OCI-LY3 (cell line): ENCODE results near the gene ADGRF3.
"Not testable (repeated sequence)": the region's sequence is repeated elsewhere in the genome, so short reads cannot be mapped to it uniquely, and the experiment has no call there.

Source experiments
- H2AFZ ChIP-seq: fragments of 200-600, 300-600 bp; shearing (Covaris generic); 2 replicates; pipeline ENCODE4 v1.6.0; 2014; ENCODE audit warnings: antibody characterized with exemption, low read depth, low read length
- H3K27ac ChIP-seq: fragments of 200-600, 300-600 bp; sonication (generic); 2 replicates; pipeline ENCODE4 v1.5.1; 2014; ENCODE audit warnings: mild to moderate bottlenecking, low read length, moderate library complexity, mixed read lengths
- H3K27me3 ChIP-seq: fragments of 200-600, 300-600 bp; sonication (generic); 2 replicates; pipeline ENCODE4 v1.6.1; 2014; ENCODE audit warnings: low read depth, low read length, mixed read lengths
- H3K36me3 ChIP-seq: fragments of 200-600, 300-600 bp; sonication (generic); replicated peaks from 2 replicates; pipeline ENCODE3; 2014; ENCODE audit warnings: low read depth, low read length, mixed read lengths
- H3K4me1 ChIP-seq: fragments of 300-600, 200-600 bp; sonication (generic); 2 replicates; pipeline ENCODE4 v1.6.1; 2014; ENCODE audit warnings: low read length, mixed read lengths
- H3K4me2 ChIP-seq: fragments of 200-600, 300-600 bp; sonication (generic); 2 replicates; pipeline ENCODE4 v1.6.1; 2014; ENCODE audit warnings: low read length, mixed read lengths
- H3K4me3 ChIP-seq: fragments of 300-600, 200-600 bp; sonication (generic); 2 replicates; pipeline ENCODE4 v1.5.1; 2014; ENCODE audit warnings: antibody characterized with exemption, mild to moderate bottlenecking, low read length, moderate library complexity
- H3K79me2 ChIP-seq: fragments of 300-600, 200-600 bp; shearing (Covaris generic); 2 replicates; pipeline ENCODE4 v1.6.1; 2014; ENCODE audit warnings: mild to moderate bottlenecking, low read length, mixed read lengths
- H3K9ac ChIP-seq: fragments of 300-600, 200-600 bp; shearing (Covaris generic); 2 replicates; pipeline ENCODE4 v1.6.0; 2014; ENCODE audit warnings: mild to moderate bottlenecking, low read length, moderate library complexity
- H3K9me3 ChIP-seq: fragments of 200-600, 300-600 bp; shearing (Covaris generic); 2 replicates; pipeline ENCODE4 v1.6.1; 2014; ENCODE audit warnings: low read length, mixed read lengths; ENCODE audit not compliant: insufficient read depth
- H4K20me1 ChIP-seq: fragments of 200-600, 300-600 bp; sonication (generic); 2 replicates; pipeline ENCODE4 v1.6.1; 2016; ENCODE audit warnings: low read length, mixed read lengths; ENCODE audit not compliant: insufficient read depth
- EZH2phosphoT487 ChIP-seq: fragments of 200-600 bp; shearing (Covaris generic); IDR thresholded peaks from 2 replicates; pipeline ENCODE4 v1.6.1; 2018; ENCODE audit warnings: antibody characterized with exemption, mixed run types, low read depth
- TF ChIP-seq, protein P1 (sequence below): fragments of 200-600, 300-600 bp; sonication (generic); IDR thresholded peaks from 2 replicates; pipeline ENCODE4 v1.5.1; 2014; ENCODE audit warnings: antibody characterized with exemption, low read length, low read depth

The ADGRF3 gene

DNA sequence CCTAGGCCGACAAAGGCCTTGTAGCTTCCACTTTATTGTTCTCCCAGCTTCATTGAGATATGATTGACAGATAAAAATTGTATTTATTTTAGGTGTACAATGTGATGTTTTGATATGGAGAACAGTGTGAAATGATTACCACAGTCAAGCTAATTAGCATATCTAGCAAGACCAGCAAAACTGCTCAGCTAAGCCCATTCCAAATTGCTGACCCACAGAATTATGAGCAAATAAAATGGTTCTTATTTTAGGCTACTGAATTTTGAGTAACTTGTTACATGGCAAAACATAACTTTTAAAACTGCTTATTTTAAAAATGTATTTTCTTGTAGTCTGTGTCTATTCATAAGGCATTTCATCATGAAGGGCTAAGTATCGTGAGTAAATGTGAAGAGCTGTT is 9.3 kb downstream of the ADGRF3 start:
- H3K9me3 ChIP-seq = no peaks in the 10 kb centered on the region
- TF ChIP-seq, protein P1, sequence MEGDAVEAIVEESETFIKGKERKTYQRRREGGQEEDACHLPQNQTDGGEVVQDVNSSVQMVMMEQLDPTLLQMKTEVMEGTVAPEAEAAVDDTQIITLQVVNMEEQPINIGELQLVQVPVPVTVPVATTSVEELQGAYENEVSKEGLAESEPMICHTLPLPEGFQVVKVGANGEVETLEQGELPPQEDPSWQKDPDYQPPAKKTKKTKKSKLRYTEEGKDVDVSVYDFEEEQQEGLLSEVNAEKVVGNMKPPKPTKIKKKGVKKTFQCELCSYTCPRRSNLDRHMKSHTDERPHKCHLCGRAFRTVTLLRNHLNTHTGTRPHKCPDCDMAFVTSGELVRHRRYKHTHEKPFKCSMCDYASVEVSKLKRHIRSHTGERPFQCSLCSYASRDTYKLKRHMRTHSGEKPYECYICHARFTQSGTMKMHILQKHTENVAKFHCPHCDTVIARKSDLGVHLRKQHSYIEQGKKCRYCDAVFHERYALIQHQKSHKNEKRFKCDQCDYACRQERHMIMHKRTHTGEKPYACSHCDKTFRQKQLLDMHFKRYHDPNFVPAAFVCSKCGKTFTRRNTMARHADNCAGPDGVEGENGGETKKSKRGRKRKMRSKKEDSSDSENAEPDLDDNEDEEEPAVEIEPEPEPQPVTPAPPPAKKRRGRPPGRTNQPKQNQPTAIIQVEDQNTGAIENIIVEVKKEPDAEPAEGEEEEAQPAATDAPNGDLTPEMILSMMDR = no peak
- no peak for TF ChIP-seq EZH2phosphoT487
- H3K4me1 ChIP-seq = no peaks in the 10 kb centered on the region
- no peak overlapping the region for H3K27ac ChIP-seq
- no peak overlapping the region for H3K9ac ChIP-seq
- H2AFZ ChIP-seq = no peak overlapping the region
- no peaks in the 10 kb centered on the region for H3K79me2 ChIP-seq
- no peaks in the 10 kb centered on the region for H3K36me3 ChIP-seq
- no peaks in the 10 kb centered on the region for H4K20me1 ChIP-seq
- H3K27me3 ChIP-seq = peaks cover 13% of the 10 kb centered on the region; the same call in 1 of the 2 replicates
- no peak overlapping the region for H3K4me3 ChIP-seq
- no peak overlapping the region for H3K4me2 ChIP-seq

DNA sequence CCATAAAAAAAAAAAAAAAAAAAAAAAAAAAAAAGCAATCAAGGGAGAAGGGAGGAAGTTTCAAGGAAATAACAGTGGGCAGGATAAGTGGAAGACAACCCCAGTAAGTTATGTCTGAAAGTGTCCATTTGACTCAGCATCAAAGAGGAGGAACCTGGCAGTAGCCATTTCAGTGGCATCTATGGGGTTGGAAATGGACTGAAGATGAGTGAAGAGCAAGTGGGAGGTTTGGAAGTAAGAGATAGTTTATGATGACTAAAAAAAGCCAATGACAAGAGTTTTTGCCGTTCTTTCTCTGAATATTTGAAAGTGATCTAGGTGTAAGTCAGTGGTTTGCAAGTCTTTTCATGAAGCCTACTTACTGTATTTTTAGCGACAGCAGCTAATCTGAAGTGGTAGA is 9.9 kb downstream of the ADGRF3 start:
- TF ChIP-seq, protein P1 = no peak
- no peak for TF ChIP-seq EZH2phosphoT487

DNA sequence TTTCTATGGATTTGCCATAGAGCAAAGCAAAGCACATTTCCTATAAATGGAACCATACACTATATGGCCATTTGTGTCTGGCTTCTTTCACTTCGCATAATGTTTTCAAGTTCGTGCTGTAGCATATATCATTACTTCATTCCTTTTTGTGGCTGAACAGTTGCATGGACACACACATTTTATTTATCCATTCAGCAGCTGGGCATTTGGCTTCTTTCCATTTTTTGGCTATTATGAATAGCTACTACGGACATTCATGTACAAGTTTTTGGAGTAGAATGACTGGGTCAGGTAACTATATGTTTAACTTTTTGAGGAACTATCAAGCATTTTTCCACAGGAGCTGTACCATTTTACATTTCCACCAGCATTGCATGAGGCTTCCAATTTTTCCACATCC is 11.4 kb downstream of the ADGRF3 start:
- Histone ChIP-seq H3K36me3 (no peaks in the 10 kb centered on the region), H2AFZ (no peak overlapping the region), H3K27me3 (peaks cover 13% of the 10 kb centered on the region; the same call in 1 of the 2 replicates)

More for the DNA sequence above, 9.9 kb downstream of the ADGRF3 start:
- Histone ChIP-seq H3K4me3 (no peak overlapping the region), H3K27ac (no peak overlapping the region), H3K9ac (no peak overlapping the region), H3K36me3 (no peaks in the 10 kb centered on the region), H4K20me1 (no peaks in the 10 kb centered on the region), H3K4me2 (no peak overlapping the region), H3K9me3 (no peaks in the 10 kb centered on the region), H3K27me3 (peaks cover 13% of the 10 kb centered on the region; the same call in 1 of the 2 replicates), H3K4me1 (no peaks in the 10 kb centered on the region), H2AFZ (no peak overlapping the region), H3K79me2 (no peaks in the 10 kb centered on the region)

DNA sequence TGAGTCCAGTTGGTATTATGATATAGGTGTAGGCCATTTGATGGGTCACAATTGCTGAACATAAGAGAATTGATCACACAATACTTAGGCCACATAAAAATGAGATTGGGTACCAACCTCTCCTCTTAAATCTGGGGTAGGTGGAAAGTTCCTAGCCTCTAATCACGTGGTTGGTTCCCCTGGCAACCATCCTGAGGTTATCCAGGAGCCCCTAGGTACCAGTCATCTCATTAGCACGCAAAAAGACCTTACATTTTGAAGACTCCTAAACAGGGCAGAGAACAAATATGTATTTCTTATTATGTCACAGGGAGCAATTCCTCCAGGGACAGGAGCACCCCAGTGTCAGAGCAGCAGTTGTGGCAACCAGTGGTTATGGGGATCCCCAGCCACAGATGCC is 13.3 kb downstream of the ADGRF3 start:
- TF ChIP-seq EZH2phosphoT487 = no peak
- TF ChIP-seq, protein P1 = no peak
- peaks cover 14% of the 10 kb centered on the region for H3K4me1 ChIP-seq

More for the DNA sequence above, 11.4 kb downstream of the ADGRF3 start:
- no peaks in the 10 kb centered on the region for H4K20me1 ChIP-seq
- no peak overlapping the region for H3K27ac ChIP-seq
- H3K9ac ChIP-seq = no peak overlapping the region
- H3K4me2 ChIP-seq = no peak overlapping the region
- H3K9me3 ChIP-seq = no peaks in the 10 kb centered on the region
- no peaks in the 10 kb centered on the region for H3K4me1 ChIP-seq
- no peak overlapping the region for H3K4me3 ChIP-seq
- H3K79me2 ChIP-seq = no peaks in the 10 kb centered on the region
- TF ChIP-seq, protein P1 = no peak
- TF ChIP-seq EZH2phosphoT487 = no peak

DNA sequence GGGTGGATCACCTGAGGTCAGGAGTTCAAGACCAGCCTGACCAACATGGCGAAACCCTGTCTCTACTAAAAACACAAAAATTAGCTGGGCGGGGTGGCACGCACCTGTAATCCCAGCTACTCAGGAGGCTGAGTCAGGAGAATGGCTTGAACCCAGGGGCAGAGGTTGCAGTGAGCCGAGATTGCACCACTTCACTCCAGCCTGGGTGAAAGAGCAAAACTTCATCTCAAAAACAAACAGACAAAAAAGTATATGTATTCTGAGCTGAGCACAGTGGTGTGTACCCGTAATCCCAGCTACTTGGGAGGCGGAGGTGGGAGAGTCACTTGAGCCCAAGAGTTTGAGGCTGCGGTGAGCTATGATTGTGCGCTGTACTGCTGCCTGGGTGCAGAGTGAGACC is 15.3 kb downstream of the ADGRF3 start:
- not testable (repeated sequence) for H3K36me3 ChIP-seq, H3K9ac ChIP-seq, H3K9me3 ChIP-seq, H3K27ac ChIP-seq, H3K79me2 ChIP-seq, H4K20me1 ChIP-seq, H3K4me2 ChIP-seq, H3K4me3 ChIP-seq, H2AFZ ChIP-seq
- Histone ChIP-seq H3K27me3 (peaks cover 20% of the 10 kb centered on the region), H3K4me1 (peaks cover 20% of the 10 kb centered on the region)

More for the DNA sequence above, 13.3 kb downstream of the ADGRF3 start:
- Histone ChIP-seq H2AFZ (no peak overlapping the region), H3K9ac (no peak overlapping the region), H3K9me3 (no peaks in the 10 kb centered on the region), H3K79me2 (no peaks in the 10 kb centered on the region), H4K20me1 (no peaks in the 10 kb centered on the region), H3K36me3 (no peaks in the 10 kb centered on the region), H3K27me3 (peaks cover 13% of the 10 kb centered on the region), H3K4me2 (no peak overlapping the region), H3K27ac (no peak overlapping the region), H3K4me3 (no peak overlapping the region)
